ENCODE data around the gene IL21R.

IL21R gene

DNA sequence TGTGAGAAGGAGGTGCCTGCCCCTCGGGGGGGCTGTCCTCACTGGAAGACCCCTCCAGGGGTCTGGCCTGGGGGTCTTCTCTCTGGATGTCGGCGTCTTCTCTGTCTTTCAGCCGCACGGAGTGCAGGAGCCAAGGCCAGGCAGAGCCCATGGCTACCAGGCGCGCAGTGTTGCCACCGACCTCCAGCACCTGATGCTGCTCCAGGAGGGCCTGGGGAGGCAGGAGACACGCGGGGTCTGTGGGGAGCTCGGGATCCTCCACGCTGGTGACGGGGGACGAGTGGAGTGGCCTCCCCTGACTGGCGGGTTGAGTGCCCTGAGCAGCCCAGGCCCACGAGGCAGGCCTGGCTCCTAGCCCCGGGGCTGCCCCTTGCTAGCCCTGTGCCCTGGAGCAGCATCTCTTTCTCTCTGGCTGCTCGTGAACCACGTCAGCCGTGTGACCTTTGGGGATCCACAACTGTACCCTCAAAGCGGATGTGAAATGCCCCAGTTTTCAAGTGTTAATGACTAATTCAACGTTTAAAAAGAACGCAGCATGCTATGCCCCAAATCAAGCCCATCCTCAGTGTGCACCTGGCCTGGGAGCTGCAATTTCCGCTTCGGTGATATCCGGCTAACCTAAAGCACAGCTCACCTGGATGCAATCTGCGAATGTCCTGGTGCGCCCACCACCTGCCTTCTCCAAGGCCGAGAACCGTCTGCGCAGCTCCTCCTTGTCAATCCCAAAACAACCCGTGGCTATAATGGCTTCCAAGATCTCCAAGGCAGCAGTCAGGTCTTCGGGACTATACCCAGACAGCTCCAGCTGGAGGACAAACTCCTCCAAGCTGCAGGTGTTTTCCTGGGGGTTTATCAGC, 62.9 kb downstream of the IL21R start:
- no peak overlapping the region for H3K4me3 ChIP-seq (replicated peaks; ENCODE audit: low read depth, low read length)
- DNase-seq (ENCODE audit: extremely low read depth, insufficient read length): no peak
- peaks cover 48% of the 10 kb centered on the region for H3K36me3 ChIP-seq (ENCODE audit: control insufficient read depth, insufficient read depth, low read length)
- H3K27me3 ChIP-seq (replicated peaks; ENCODE audit: control insufficient read depth, insufficient read depth, low read length): no peaks in the 10 kb centered on the region
- TF ChIP-seq, protein P1, sequence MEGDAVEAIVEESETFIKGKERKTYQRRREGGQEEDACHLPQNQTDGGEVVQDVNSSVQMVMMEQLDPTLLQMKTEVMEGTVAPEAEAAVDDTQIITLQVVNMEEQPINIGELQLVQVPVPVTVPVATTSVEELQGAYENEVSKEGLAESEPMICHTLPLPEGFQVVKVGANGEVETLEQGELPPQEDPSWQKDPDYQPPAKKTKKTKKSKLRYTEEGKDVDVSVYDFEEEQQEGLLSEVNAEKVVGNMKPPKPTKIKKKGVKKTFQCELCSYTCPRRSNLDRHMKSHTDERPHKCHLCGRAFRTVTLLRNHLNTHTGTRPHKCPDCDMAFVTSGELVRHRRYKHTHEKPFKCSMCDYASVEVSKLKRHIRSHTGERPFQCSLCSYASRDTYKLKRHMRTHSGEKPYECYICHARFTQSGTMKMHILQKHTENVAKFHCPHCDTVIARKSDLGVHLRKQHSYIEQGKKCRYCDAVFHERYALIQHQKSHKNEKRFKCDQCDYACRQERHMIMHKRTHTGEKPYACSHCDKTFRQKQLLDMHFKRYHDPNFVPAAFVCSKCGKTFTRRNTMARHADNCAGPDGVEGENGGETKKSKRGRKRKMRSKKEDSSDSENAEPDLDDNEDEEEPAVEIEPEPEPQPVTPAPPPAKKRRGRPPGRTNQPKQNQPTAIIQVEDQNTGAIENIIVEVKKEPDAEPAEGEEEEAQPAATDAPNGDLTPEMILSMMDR (IDR thresholded peaks at IDR 0.05; ENCODE audit: insufficient read depth, low read length, poor library complexity, severe bottlenecking): no peak

DNA sequence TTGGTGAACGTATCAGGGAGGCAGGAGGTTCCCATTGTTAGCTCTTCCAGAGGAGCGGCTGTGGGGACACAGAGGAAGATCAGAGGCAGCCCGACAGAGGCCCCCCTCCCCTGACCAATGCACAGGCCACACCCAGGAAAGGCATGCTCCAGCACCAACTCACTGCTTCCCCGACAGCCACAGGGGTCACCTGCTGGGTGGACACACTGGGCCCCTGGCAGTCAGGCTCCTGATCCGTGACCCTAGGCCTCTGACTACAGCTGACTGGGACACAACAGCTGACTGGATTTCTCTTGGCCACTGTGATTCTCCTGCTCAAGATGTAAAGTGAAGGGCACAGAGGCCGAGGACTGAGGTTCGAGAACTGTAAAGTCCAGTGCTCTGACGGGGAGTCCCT, 63.5 kb downstream of the IL21R start:
- Histone ChIP-seq H3K36me3 (ENCODE audit: control insufficient read depth, insufficient read depth, low read length) (peaks cover 54% of the 10 kb centered on the region), H3K4me3 (replicated peaks; ENCODE audit: low read depth, low read length) (no peak overlapping the region), H3K27me3 (replicated peaks; ENCODE audit: control insufficient read depth, insufficient read depth, low read length) (no peaks in the 10 kb centered on the region)
- TF ChIP-seq, protein P1 (IDR thresholded peaks at IDR 0.05; ENCODE audit: insufficient read depth, low read length, poor library complexity, severe bottlenecking): no peak
- no peak for DNase-seq (ENCODE audit: extremely low read depth, insufficient read length)

DNA sequence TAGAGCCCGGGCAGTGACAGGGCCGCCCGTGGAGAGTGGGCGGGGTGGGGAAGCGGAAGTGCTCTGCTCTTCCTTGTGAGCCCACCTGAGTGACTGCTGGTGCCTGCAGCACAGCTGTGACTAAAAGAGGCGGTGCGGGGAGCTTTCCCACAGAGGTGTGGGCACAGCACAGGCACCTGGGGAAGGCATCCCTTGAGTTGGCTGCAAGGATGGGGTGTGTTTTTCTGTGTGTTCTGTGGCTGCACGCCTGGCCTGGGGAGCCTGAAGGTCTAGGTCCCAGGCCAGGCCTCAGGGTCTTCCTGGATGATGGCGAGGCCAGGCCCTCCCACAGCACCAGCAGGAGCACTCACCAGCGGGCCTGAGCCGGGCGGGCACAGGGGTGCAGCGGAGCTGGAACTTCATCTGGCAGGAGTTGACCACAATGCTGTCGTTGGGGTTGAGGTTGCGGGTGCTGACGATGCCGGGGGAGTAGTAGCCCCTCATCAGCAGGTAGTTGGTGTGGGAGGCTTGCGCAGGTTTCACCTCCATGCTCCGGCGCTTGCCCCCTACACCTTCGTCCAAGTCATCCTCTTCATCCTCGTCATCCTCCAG, 67.1 kb downstream of the IL21R start:
- Histone ChIP-seq H3K27me3 (replicated peaks; ENCODE audit: control insufficient read depth, insufficient read depth, low read length) (no peaks in the 10 kb centered on the region), H3K4me3 (replicated peaks; ENCODE audit: low read depth, low read length) (no peak overlapping the region), H3K36me3 (ENCODE audit: control insufficient read depth, insufficient read depth, low read length) (peaks cover 57% of the 10 kb centered on the region)
- DNase-seq (ENCODE audit: extremely low read depth, insufficient read length): no peak
- TF ChIP-seq, protein P1 (IDR thresholded peaks at IDR 0.05; ENCODE audit: insufficient read depth, low read length, poor library complexity, severe bottlenecking): no peak

DNA sequence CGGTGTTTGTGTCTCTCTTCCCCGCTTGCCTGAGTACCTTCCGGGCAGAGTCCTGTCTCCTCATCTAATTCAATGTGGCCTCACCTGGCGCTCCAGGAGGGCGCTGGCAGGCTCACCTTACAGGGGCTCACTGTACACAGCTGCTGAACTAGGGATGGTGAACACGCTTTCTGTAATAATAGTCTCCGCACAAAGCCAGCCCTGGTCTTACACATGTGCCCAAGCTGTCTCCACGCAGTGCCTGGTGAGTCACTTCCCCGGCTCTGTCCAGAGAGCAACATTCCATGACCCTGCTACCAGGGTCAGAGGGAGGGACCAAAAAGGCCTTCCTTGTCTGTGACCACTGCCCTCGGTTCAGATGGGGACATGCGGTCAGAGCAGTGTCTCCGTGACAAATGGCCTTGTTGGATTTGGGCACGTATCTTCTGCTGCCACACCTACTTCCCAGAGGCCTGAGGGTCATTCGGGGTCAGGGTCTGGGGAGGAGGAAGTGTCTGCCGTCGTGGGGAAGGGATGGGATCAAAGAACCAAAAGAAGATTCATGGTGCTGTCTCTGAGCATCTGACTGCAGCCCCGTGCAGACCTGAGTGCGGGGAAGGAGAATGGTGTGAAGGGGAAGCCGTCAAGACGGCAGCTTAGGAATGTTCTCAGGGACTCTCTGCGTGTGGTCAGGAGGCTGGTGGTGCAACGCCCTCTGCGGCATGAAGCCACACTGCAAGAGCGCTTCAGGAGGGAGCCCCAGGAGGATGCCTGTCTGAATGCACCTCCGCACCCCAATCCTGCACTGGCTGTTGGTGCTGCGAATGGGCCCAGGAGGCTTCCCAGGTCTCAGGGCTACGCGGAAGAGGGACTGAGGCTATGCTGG, 68.8 kb downstream of the IL21R start:
- Histone ChIP-seq H3K27me3 (replicated peaks; ENCODE audit: control insufficient read depth, insufficient read depth, low read length) (no peaks in the 10 kb centered on the region), H3K4me3 (replicated peaks; ENCODE audit: low read depth, low read length) (no peak overlapping the region), H3K36me3 (ENCODE audit: control insufficient read depth, insufficient read depth, low read length) (peaks cover 50% of the 10 kb centered on the region)
- no peak for DNase-seq (ENCODE audit: extremely low read depth, insufficient read length)
- TF ChIP-seq, protein P1 (IDR thresholded peaks at IDR 0.05; ENCODE audit: insufficient read depth, low read length, poor library complexity, severe bottlenecking): no peak

DNA sequence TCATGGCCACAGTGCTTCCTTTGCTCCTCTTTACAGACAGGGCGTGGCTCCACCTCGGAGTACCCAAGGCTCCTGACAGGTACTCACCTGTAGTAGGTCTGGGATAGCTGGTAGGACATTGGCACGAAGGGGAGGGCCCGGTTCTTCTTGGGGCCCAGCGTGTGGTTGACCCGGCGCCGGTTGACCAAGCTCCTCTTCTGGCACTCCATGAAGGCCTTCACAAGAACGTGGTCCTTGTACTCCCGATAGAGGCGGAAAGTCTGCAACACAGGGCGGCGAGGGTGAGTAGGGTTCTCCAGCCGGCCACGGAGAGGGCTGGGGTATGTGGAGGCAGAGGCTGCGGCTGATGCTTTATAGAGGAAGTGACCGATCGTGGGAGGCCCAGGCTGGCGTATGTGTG, 69.7 kb downstream of the IL21R start:
- DNase-seq (ENCODE audit: extremely low read depth, insufficient read length): no peak
- peaks cover 56% of the 10 kb centered on the region for H3K36me3 ChIP-seq (ENCODE audit: control insufficient read depth, insufficient read depth, low read length)
- no peak overlapping the region for H3K4me3 ChIP-seq (replicated peaks; ENCODE audit: low read depth, low read length)
- no peaks in the 10 kb centered on the region for H3K27me3 ChIP-seq (replicated peaks; ENCODE audit: control insufficient read depth, insufficient read depth, low read length)
- TF ChIP-seq, protein P1 (IDR thresholded peaks at IDR 0.05; ENCODE audit: insufficient read depth, low read length, poor library complexity, severe bottlenecking): no peak
